Vagina (tissue), 2 donors: Measurements from ENCODE around the gene SVEP1.

ENCODE experiments used
- CTCF ChIP-seq, 3 experiments: fragments of 450-650 bp in 2 of 3; fragments of 200-600 bp in 1 of 3; sonication (generic) in 1 of 3; IDR thresholded peaks; one replicate each; pipeline ENCODE4 v1.5.1; 2017 to 2019; ENCODE audit warnings: antibody characterized with exemption in 3 of 3, mild to moderate bottlenecking in 2 of 3, moderate library complexity in 2 of 3
- POLR2A ChIP-seq, 2 donors: fragments of 450-650 bp; IDR thresholded peaks; one replicate each; pipeline ENCODE4 v1.6.1; 2017; ENCODE audit warnings: antibody characterized with exemption in 2 of 2, mild to moderate bottlenecking in 2 of 2, moderate library complexity in 2 of 2
- POLR2AphosphoS5 ChIP-seq, 2 donors: sonication (generic); formaldehyde crosslinking; IDR thresholded peaks; one replicate each; pipeline ENCODE4 v1.9.0; 2017; ENCODE audit warnings: antibody characterized with exemption in 2 of 2, mild to moderate bottlenecking in 2 of 2, low read depth in 1 of 2; ENCODE audit not compliant: insufficient read depth in 1 of 2

DNA sequence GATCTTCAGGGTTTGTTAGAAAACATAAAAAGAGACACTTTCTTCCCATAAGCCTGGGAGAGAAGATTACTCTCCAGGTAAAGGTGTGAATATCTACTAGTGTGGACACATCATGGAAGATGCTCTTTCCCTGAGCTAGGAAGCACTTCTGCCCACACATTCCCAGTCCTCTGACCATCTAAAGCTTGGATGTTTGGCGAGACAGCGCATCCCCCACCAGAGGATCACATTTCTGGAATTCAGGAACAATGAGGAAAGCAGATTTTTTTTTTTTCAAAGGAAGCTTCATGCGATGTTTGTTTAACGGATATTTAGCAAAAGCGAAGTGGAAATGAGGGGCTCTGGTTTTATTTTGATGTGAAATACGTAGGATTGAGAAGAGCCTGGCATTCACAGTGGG lies 6.2 kb downstream of the SVEP1 start:
- TF ChIP-seq CTCF (IDR thresholded peaks at IDR 0.05) (no peak), POLR2A (IDR thresholded peaks at IDR 0.05) (no peak), POLR2AphosphoS5 (IDR thresholded peaks at IDR 0.05; ENCODE audit: insufficient read depth in 1 of 2, low read depth in 1 of 2) (no peak)
